Measurements from ENCODE around the gene IL18RAP.

Gene IL18RAP

DNA sequence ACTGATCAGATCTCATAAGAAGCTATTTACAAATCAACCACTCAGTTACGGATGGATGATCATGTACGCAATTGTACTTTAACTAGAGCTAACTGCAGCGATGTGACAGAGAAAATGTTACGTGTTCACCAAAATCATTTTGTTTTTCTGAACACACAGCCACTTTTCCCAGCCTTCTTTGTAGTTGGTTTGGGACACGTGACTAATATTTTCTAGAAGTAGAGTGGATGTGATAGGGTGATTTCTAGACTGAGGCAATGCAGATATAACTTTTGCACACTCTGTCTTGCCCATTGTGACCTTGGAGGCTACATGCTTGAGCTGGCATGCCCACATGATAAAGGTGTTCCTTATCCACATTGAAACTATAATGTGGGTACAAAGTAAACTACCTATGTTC, 40.2 kb downstream of the IL18RAP start:
- DNase-seq: no peak

DNA sequence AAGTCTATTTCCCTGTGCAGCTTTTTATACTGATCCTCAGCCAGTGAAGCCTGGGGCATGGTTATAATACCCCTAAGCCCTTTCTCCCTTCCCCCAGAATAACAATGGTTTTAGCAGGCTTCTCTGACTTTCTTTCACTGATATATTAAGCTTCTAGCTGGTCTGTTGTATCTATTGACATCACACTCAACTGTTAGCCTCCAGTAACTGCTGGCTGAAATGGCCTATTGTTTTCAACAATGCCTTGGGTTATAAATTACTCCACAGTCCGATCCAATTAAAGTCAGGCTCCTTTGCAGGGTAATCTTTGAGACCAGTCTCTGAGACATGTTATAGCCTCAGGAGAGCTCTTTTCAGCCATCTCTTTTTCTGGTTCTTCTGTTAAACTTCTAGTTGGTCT, 47.2 kb downstream of the IL18RAP start:
- no peak for DNase-seq

DNA sequence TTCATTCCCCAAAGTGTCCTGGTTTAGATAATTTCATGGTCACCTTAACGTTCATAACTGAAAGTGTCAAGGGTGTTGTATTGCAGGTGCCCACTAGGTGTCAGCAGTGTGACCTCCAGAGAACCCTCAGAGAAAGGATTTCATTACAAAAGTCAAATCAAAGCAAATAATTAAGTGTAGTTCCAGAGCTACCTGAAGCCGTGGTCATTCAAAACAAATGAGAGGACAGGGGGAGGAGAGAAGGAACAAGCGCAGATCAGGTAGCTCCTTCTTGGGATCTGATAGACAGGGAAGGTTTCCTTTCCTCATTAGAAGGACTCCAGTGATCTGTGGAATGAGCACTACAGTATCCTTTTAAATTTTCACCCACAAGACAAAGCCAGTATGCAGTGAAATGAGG, 50.1 kb downstream of the IL18RAP start, which contains the start of gene SLC9A4:
Gene SLC9A4, plus strand, starts transcription at position 207 of the 400 bp plus-strand sequence. CDS start 534 bp downstream, outside the sequence.
- peak; percentile 65 for DNase-seq

DNA sequence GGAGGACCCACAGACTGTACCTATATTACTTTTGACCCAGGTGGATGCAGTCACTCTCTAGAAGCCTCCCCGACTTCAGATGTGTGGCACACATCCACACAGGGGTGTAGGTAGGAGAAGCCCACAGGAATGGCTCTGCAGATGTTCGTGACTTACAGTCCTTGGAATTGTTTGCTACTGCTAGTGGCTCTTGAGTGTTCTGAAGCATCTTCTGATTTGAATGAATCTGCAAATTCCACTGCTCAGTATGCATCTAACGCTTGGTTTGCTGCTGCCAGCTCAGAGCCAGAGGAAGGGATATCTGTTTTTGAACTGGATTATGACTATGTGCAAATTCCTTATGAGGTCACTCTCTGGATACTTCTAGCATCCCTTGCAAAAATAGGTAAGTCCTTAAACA, 50.7 kb downstream of the IL18RAP start:
- DNase-seq: no peak

DNA sequence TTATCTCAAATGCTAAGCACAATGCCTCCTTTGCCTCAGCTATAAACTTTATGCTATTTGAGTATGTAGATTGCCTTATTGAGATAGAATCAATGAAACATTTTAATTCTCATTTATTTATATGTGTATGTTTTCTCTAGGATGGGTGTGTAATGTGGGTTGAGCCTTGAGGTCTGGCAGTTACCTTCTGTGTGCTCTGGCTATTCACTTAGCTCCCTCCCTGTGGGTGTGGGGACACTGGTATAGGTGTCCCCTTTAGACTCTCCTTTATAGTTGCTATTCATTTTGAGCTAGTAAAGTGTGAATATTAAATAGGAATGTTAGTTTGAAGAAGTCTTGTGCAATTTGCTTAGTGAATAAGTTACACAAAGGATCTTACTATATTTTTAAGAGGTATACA, 51.8 kb downstream of the IL18RAP start:
- DNase-seq: no peak

DNA sequence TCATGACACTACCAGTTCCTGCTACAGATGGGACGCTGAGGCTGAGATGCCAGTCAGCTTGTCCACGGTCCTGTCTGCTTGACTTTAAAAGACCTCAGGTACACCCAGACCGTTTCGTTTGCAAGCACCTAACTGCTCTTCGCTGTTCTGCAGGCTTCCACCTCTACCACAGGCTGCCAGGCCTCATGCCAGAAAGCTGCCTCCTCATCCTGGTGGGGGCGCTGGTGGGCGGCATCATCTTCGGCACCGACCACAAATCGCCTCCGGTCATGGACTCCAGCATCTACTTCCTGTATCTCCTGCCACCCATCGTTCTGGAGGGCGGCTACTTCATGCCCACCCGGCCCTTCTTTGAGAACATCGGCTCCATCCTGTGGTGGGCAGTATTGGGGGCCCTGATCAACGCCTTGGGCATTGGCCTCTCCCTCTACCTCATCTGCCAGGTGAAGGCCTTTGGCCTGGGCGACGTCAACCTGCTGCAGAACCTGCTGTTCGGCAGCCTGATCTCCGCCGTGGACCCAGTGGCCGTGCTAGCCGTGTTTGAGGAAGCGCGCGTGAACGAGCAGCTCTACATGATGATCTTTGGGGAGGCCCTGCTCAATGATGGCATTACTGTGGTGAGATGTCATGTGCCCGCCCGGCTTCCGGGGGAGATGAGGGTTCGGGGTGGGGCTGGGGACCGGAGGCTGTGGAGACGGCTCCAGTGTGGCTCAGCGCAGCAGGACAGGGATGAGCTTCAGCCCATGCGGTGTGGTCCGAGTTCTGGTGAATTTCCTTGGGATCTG, 55.9 kb downstream of the IL18RAP start:
- DNase-seq: no peak

DNA sequence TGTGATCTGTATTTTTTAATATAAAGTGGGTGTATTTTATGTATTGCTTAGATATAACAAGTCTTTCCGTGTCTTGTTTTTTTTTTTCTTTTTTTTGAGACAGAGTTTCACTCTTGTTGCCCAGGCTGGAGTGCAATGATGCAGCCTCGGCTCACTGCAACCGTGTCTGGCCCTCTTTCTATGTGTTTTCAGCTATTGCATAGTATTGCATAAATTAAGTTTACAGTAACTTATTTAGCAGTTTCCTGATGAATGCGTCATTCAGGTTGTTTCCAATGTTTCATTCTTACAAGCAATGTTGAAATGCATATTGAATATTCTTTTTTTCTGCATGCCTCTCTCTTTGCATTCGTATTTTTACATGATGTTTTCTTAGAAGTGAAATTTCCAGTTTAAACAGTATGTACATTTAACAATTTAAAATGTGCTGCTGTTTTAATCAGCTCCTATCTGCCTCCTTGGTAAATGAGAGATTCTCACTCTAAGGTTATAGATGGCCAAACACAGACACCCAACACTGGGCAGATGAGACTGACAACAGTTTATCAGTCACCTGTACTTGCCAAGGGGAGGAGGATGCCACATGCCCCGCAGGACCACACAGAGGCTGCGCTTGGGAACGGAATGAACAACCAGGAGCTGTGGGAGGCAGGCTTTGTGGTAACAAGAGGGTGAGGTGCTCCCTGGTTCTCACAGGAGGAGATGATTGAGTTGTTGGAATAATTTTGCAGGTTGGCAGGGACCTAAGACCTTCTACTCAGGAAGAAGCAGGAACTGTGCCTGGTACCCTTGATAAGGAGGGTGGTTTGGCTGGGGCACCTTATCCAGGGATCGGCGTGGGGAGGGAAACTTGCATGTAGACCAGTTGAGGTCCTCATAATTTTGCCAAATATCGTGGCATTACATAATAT, 57.6 kb downstream of the IL18RAP start:
- DNase-seq: no peak

DNA sequence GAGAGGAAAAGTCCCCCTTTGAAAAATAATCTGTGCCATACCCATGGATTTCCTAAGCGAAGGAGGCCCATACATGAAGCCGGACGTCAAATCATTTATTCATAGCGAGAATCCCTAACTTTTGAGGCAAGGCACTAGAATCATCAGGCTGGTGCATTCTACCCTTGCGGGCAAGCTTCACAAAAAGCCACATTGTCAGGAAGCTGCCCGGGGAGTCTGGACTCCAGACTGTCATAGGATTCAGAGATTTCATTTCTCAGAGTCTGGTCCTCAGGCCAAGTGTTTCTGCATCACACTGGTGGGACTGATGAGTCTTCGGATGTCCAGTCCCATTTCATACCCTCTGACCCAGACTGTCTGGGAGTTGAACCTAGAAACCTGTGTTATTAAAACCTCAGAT, 59.0 kb downstream of the IL18RAP start:
- DNase-seq: no peak

DNA sequence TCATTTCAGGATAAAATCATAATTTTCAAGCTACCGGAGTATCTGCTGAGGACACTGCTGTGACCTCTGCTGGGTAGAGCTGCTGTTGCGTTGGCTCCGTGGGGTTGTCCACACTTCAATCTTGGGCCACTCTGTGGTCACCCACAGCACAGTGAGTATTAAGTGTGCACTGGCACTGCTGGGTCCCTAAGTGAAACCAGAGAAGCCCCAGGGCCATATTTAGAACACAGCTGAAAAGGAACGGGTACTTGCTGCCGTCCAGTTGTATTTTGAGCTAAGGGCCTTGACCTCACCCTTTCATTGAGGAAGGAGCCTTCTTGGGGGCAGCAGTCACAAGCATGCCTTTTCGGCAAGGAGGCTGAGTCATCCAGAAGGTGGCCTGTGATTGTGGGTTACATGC, 60.1 kb downstream of the IL18RAP start:
- DNase-seq: no peak

DNA sequence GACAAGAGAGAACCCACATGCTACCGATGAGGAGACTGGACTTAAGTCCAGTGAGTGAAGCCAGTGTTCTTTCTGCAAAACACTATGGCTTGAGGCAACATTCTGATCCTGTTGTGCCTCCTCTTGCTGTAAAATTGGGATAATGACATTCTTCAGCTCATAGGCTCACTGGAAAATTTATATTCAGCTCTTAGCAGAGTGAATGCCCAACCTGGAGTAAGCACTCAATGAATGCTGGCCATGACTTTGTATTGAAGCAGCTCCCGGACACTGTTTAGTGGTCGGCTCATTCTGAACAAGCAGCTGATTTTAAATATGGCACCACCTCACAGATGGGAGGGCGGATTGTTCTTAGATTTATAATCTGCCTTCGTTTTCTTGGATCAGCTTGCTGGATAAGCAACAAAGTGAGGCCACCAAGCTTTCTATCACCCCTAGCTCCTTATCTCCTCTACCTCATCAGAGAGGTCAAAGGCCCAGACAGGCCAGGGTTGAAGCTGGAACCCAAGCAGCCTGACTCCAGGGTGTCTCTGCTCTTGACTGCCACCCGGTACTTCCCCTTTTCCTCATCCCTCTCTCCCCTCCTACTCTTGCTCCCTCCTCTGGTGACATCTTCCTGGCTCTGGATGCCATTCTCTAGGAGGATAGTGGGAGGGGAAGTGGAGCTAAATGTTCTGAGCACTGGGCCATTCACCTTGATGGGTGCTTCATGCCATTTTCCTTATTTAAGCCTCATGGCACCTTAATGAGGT, 61.5 kb downstream of the IL18RAP start:
- DNase-seq: no peak

DNA sequence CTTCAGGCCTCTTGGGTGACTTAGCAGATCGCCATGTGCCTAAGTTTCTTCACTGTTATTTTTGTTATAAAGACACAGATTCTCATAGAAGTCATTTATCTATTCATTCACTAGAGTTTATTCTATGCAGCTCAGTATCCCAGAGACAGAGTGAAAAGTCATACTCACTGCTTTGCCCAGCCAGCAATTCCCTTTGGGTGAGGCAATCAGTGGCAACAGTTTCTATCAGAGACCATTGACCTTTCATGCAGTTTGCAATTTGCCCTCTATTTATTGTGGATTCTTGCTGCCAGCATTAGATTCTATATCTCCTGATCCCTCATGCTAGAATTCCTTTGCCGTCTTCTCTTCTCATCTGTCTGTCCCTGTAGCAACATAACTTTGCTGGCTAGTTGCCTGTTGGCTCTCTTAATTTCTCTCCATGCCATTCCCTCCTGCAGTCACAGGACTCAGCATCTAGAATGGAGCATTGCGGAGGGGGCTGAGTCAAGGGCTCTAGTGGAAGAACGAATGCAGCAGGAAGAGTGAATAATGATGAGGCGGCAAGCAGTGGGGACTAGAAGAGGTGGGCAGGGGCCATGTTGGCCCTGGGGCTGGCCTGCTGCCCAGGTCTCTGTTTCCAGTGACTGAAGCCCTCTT, 62.3 kb downstream of the IL18RAP start:
- no peak for DNase-seq

DNA sequence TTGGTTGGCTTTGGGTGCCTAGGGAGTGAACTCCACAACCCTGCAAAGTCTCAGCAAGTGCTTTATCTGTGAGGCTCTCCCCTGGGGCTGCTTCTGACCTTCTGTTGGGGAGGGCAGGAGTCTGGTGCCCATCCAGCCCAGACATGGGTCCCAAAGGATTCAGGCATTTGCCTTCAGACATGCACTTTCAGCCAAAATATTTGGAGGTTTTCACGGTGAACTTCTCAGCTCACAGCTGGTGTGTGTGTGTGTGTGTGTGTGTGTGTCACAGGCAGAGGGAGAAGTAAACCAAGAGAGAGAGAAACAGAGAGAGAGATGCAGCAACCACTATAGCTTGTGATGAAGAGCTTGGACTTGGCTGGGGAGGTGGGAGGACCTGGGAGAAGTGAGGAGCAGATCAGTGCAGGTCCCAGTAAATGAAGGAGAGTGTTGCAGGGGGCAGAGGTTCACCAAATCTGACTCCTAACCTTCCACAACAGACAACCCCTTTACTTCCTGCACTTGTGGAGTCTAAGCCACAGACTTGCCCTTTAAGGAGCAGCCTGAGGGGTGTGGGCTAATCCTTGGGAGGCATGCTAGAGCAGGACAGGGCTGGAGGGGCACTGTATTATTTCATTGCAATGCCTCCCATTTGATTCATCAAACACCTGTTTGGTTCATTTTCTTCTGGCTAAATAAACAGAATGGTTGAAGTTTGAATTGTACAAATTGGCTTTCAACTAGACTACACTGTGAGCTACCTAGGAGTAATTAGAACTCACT, 64.2 kb downstream of the IL18RAP start:
- no peak for DNase-seq

DNA sequence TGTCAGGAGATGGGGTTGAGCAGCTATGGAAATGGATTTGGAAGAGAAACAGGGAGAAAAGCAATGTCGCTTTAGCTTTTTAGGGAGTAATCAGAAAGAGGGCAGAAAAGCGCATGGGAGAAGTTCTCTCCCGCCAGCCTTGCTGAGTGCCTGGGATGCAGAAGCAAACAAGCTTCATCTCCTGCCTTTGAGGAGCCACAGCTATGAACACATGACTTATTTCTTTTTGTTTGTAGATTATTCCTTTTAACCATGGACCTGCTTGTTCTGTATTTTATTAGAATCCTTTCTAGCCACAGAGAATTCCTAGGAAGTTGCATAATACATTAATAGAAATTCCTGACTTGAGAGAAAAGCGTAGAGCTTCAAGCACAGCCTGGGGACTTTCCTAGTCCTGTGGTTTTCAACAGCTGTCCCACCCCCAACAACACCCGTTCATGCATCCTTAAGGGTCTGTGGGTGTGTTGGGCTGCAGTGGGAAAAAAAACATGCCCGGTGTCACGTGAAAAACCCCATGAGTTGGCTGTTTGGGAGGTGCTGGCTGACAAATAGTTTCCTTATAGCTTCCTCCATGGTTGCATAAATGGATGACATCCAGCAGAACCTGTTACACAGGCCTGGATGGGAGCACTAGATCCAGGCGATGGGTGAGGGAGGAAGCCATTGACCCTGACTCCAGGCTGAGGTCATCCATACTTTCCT, 65.0 kb downstream of the IL18RAP start:
- DNase-seq: no peak

DNA sequence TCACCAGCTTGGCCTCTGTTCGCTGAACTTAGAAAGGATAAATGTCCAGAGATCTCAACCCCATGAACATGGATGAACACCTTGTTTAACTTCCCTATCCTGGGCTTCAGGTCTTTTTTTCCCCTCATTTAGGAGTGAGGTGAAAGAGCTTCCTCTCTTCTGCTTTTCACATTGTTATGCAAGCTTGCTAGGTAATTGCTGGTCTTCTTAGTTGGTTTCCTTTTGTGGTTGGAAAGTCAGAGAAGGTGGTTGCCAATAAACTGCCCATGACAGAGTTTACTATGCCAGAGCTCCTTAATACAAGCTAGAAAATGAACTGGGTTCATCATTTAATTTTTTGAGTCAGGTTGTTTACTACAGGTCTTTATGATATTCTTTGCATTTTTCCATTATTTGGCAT, 66.7 kb downstream of the IL18RAP start:
- DNase-seq: no peak

DNA sequence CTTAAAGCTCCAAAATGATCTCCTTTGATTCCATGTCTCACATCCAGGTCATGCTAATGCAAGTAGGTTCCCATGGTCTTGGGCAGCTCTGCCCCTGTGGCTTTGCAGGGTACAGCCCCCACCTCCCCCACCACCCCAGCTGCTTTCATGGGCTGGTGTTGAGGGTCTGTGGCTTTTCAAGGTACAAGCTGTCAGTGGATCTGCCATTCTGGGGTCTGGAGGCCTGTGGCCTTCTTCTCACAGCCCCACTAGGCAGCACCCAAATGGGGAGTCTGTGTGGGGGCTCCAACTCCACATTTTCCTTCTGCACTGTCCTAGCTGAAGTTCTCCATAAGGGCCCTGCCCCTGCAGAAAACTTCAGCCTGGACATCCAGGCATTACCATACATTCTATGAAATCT, 69.0 kb downstream of the IL18RAP start:
- no peak for DNase-seq

DNA sequence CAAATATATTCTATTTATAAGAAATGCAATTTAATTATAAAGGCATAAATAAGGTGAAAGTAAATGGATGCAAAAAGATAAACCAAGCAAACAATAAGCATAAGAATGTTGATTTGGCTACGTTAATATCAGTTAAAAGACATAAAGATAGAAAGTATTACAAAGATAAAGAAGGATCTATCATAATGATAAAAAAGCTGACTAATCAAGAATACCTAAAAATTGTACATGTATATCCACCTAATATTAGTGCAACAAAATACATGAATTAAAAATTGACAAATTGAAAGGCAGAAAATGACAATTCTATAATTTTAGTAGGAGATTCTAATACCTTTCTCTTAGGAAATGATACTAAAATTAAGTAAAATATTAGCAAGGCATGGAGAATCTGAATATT, 71.6 kb downstream of the IL18RAP start:
- no peak for DNase-seq

DNA sequence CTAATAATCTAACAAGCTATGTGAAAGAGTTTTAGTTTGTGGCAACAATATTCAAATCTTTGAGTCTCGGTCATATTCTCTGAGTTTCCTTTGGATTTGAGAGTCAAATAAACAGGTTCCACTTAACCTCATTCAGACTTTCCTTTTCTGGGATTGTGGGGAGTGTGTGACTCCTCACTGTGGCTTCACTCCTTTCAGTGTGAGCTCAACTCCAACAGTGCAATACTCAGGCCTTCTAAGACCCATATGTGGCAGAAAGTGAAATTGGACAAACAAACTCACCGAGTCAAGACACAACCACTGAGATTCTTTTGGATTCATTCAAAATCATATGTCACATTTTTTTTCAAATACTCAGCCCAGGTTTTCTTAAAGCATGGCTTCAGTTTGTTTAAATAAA, 75.5 kb downstream of the IL18RAP start:
- DNase-seq: no peak

DNA sequence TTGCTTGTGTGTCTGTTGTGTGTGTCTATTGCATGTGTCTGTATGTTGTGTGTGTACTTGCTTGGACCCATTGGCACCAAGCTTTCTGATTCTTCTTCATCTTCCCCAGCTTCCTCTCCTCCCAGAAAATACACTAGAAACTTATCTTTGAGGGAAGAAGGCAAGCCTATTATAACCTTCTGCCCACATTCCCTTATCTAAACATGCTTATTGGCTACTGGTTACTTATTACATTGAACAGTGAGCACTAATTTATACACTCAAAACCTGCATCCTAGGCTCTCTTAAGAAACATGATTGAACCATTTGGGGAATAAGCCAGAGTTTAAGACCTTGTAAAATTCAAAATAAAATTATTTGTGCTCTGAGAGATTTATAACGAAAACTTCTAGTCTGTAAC, 76.6 kb downstream of the IL18RAP start:
- DNase-seq: no peak
